ENCODE results near the gene EVI5L.
A peak's percentile ranks its signal among the peaks of the same experiment; 100 is the strongest.

EVI5L gene

DNA sequence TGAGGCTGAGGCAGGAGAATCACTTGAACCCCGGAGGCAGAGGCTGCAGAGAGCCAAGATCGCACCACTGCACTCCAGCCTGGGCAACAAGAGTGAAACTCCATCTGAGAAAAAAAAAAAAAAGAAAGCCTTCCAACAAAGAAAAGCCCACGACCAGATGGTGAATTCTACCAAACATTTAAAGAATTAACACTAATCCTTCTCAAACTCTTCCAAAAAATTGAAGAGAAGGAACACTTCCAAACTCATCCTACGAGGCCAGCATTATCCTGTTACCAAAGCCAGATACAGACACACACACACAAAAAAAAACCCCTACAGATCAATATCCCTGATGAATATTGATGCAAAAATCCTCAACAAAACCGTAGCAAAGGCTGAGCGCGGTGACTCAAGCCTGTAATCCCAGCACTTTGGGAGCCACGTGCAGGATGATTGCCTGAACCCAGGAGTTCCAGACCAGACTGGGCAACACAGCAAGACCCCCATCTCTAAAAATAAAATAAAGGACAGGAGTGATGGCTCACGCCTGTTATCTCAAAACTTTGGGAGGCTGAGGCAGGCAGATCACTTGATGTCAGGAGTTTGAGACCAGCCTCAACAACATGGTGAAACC lies 6.2 kb upstream of the EVI5L start:
- H3K4me3 ChIP-seq (ENCODE audit: low read length), result no peak overlapping the region
- DNase-seq (ENCODE audit: low read depth), result no peak
- TF ChIP-seq, protein P1, sequence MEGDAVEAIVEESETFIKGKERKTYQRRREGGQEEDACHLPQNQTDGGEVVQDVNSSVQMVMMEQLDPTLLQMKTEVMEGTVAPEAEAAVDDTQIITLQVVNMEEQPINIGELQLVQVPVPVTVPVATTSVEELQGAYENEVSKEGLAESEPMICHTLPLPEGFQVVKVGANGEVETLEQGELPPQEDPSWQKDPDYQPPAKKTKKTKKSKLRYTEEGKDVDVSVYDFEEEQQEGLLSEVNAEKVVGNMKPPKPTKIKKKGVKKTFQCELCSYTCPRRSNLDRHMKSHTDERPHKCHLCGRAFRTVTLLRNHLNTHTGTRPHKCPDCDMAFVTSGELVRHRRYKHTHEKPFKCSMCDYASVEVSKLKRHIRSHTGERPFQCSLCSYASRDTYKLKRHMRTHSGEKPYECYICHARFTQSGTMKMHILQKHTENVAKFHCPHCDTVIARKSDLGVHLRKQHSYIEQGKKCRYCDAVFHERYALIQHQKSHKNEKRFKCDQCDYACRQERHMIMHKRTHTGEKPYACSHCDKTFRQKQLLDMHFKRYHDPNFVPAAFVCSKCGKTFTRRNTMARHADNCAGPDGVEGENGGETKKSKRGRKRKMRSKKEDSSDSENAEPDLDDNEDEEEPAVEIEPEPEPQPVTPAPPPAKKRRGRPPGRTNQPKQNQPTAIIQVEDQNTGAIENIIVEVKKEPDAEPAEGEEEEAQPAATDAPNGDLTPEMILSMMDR (conservative IDR thresholded peaks at IDR 0.05; ENCODE audit: low read depth, low read length), result no peak

DNA sequence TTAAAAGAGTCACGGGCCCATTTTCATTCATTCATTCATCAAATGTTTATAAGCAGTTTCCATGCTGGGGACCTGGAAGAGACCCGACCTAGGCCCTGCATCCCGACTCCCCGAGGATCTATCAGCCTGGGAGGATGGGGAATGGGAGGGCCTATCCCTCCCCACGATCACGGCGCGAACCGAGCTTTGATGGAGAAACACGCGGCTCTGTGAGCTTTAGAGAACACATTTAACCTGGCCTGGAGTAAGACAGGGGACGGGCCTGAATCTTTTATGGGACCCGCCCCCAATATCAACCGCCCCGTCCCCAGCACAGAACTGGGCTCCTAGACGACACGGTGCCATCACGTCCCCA lies 875 bp upstream of the EVI5L start:
- TF ChIP-seq, protein P1 (conservative IDR thresholded peaks at IDR 0.05; ENCODE audit: low read depth, low read length), result no peak
- DNase-seq (ENCODE audit: low read depth), result no peak
- peak overlapping the region; percentile 41 for H3K4me3 ChIP-seq (ENCODE audit: low read length)

DNA sequence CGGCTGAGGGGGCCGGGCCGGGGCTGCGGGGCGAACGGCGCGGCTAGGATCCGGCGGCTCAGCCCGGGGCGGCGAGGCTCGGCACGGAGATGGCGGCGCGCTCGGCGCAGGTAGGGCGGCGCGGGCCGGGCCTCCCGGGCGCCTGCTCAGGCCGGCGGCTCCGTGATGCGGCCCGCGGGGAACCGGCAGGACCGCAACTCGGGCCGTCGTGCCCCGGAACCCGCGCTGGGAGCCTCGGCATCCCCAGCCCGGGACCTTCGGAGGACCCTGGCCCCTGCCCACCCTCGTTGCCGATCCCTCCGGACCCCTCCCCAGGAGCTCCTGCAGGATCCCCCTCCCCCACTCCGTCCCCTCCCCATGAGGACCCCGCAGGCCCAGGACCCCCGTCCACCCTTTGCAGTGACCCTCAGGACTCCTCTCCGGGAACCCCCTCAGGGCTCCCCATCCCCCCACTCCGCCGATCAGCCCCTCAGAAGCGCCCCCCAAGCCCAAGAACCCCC lies 304 bp downstream of the EVI5L start:
- TF ChIP-seq, protein P1 (conservative IDR thresholded peaks at IDR 0.05; ENCODE audit: low read depth, low read length), result no peak
- peak overlapping the region; percentile 61 for H3K4me3 ChIP-seq (ENCODE audit: low read length)
- DNase-seq (ENCODE audit: low read depth), result no peak

DNA sequence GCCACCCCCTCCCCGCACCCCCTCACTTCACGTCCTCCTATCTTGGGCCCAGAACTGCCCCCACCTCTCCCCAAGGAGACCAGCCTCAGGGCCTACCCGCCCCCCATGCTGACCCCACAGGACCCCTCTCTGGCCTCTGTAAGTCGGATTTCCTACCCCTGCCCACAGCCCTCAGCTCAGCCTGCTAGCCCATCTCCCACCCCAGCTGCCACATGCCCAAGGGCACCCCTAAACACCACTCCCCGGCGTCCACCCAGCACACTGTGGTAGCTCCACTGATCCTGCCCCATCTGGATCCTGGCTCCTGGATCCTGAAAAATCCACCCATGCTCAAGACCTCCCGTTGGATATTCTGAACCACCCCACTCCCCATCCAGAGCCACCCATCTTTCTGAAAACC lies 805 bp downstream of the EVI5L start:
- peak overlapping the region; percentile 61 for H3K4me3 ChIP-seq (ENCODE audit: low read length)
- no peak for DNase-seq (ENCODE audit: low read depth)

DNA sequence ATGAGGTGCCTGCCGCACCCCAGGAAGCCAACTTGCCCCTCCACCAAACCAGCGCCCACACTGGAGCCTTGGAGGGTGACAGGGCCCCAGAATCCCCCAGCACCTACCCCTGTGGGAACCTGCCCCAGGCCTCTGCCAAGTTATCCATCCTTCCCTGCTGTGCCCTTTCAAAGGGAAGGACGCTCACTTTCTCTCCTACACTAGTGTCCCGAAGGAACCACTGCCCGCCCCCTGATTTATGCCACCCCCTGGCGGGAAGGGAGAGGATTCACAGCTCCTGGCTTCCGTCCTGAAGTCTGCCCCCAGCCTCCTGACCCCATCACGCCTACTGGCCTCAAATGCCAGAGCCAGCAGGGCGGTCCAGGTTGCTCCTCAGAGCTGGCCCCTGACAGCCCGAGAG lies 1.4 kb downstream of the EVI5L start:
- H3K4me3 ChIP-seq (ENCODE audit: low read length), result no peak overlapping the region
- TF ChIP-seq, protein P1 (conservative IDR thresholded peaks at IDR 0.05; ENCODE audit: low read depth, low read length), result peak; percentile 60
- DNase-seq (ENCODE audit: low read depth), result no peak

More for the DNA sequence above, 805 bp downstream of the EVI5L start:
- TF ChIP-seq, protein P1 (conservative IDR thresholded peaks at IDR 0.05; ENCODE audit: low read depth, low read length), result no peak

DNA sequence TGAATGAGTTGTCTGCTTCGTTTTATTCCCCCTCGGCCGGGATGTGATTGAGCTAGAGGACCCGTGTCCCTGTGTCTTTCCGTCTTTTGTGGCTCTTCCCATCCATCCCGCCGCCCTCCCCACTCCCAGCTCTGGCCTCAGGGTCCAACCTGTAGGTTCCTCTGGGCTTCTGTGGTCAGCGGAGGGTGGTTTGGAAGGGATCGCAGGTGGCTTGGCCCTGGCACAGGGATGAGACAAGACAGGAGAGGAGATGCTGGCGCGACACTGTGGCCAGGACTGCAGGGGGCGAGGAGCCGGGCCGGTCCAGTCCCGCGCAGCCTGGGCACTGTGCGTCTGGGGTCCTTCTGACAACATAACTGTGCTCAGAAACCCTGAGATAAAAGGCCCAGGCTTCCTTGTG lies 2.0 kb downstream of the EVI5L start:
- TF ChIP-seq, protein P1 (conservative IDR thresholded peaks at IDR 0.05; ENCODE audit: low read depth, low read length), result no peak
- DNase-seq (ENCODE audit: low read depth), result no peak
- no peak overlapping the region for H3K4me3 ChIP-seq (ENCODE audit: low read length)

DNA sequence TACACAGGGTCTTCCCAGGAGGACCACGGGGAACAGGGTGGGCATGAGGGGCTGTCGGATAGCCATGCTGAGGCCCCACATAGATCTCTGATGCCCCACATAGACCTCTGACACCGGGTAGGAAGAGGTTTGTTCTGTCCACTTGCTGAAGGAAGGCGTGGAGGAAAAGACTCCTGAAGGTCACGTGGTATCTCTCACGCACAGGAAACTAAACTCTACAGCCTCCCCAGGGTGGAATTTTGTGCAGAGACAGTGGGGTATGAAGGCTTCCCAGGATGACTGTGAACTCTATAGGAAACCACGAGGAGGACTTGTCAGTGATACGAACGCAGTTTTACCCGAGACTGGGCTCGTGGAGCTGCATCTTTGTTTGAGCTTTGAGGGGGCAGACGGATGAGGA lies 2.8 kb downstream of the EVI5L start:
- TF ChIP-seq, protein P1 (conservative IDR thresholded peaks at IDR 0.05; ENCODE audit: low read depth, low read length), result no peak
- DNase-seq (ENCODE audit: low read depth), result no peak
- no peak overlapping the region for H3K4me3 ChIP-seq (ENCODE audit: low read length)

All from retinal pigment epithelial cell (primary cell).